Activated naive CD8-positive, alpha-beta T cell (primary cell): ENCODE data around the gene CTNND1.

Experiments used
- H3K27ac Mint-ChIP-seq: one replicate; pipeline ENCODE4 v1.8.0; 2021; ENCODE audit warnings: mixed read lengths
- H3K27me3 Mint-ChIP-seq: one replicate; pipeline ENCODE4 v1.8.0; 2021; ENCODE audit warnings: mixed read lengths
- H3K36me3 Mint-ChIP-seq: one replicate; pipeline ENCODE4 v1.8.0; 2021; ENCODE audit warnings: mixed read lengths
- H3K4me1 Mint-ChIP-seq: one replicate; pipeline ENCODE4 v1.8.0; 2021; ENCODE audit warnings: low read depth, mixed read lengths
- H3K4me3 Mint-ChIP-seq: one replicate; pipeline ENCODE4 v1.8.0; 2021; ENCODE audit warnings: mild to moderate bottlenecking, mixed read lengths
- H3K9me3 Mint-ChIP-seq: one replicate; pipeline ENCODE4 v1.8.0; 2021; ENCODE audit warnings: low read depth, mixed read lengths

CTNND1 gene

DNA sequence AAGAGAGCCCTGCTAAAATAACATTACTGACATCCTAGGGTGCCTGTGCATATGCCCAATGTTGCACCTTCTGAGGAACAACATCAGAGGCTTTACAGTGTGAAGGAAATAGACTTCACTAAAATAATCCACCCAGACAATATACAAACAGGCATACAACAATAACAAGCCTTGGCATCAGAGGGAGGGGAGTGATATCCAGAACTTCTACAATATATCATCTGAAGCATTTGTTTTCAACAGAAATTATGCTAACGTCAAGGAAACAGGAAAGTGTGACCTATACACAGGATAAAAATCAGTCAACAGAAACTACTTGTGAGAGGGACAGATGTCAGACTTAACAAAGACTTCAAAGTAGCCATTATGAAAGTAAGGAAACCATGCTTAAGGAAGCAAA, 81.3 kb downstream of the CTNND1 start:
- no peak overlapping the region for H3K27ac Mint-ChIP-seq
- peaks cover 10% of the 10 kb centered on the region for H3K27me3 Mint-ChIP-seq
- H3K4me1 Mint-ChIP-seq, result no peaks in the 10 kb centered on the region
- H3K9me3 Mint-ChIP-seq, result no peaks in the 10 kb centered on the region
- H3K4me3 Mint-ChIP-seq, result no peak overlapping the region
- H3K36me3 Mint-ChIP-seq, result peaks cover 2% of the 10 kb centered on the region

DNA sequence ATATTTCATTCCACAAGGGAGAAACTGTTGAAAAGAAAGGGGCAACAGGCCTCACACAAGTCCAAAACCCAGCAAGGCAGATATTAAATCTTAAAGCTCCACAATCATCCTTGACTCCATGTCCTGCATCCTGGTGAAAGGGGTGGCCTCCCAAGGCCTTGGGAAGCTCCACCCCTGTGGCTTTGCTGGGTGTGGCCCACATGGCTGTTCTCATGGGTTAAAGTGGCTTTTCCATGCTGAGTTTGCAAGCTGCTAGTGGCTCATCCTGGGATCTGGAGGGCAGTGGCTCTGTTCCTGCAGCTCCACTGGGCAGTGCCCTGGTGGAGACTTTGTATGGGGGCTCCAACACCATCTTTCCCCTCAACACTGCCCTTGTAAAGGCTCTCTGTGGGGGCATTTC, 106.4 kb downstream of the CTNND1 start:
- H3K4me1 Mint-ChIP-seq, result peaks cover 3% of the 10 kb centered on the region
- no peaks in the 10 kb centered on the region for H3K9me3 Mint-ChIP-seq
- H3K27ac Mint-ChIP-seq, result no peak overlapping the region
- no peaks in the 10 kb centered on the region for H3K27me3 Mint-ChIP-seq
- no peaks in the 10 kb centered on the region for H3K36me3 Mint-ChIP-seq
- H3K4me3 Mint-ChIP-seq, result no peak overlapping the region

DNA sequence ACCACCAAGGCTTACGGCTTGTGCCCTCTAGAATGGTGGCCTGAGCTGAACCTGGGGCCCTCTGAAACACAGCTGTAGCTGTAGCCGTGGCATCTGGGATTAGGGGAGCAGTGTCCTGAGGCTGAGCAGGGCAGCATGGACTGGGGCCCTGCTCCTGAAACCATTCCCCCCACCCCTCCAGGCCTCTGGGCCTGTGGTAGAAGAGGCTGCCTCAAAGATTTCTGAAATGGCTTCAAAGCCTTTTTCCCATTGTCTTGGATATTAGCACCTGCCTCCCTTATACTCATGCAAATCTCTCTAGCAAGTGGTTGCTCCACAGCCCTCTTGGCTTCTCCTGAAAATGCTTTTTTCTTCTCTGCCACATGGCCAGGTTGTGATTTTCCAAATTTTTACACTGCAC, 106.9 kb downstream of the CTNND1 start:
- Mint-ChIP-seq H3K4me1 (peaks cover 8% of the 10 kb centered on the region), H3K27ac (no peak overlapping the region), H3K4me3 (no peak overlapping the region), H3K36me3 (no peaks in the 10 kb centered on the region), H3K27me3 (no peaks in the 10 kb centered on the region), H3K9me3 (no peaks in the 10 kb centered on the region)
